SK-N-SH (cell line): ENCODE results near the gene CGGBP1. TPM values are rescaled to one million over a fixed set of nuclear protein-coding genes. Genes with fewer than 3 reads are reported as not detected.

Experiments used
- CTCF ChIA-PET: fragments of 300-600, 350-600 bp; formaldehyde crosslinking; extraction: SDS; loops from one replicate; lab custom pipeline; 2021; lab: Yijun Ruan, JAX
- POLR2A ChIA-PET: fragments of 350-600 bp; sonication (Branson Sonifier 250); formaldehyde crosslinking; extraction: SDS; loops from one replicate; lab custom pipeline; 2020; ENCODE audit warnings: antibody characterized with exemption, inconsistent platforms; lab: Yijun Ruan, JAX
- DNase-seq: peaks from one replicate; pipeline ENCODE4 v3.0.0; 2012
- H2AFZ ChIP-seq: fragments of 200-600 bp; sonication (generic); 2 replicates; pipeline ENCODE4 v1.8.1; 2016; ENCODE audit warnings: antibody characterized with exemption, mild to moderate bottlenecking, low read depth
- H3F3A ChIP-seq: fragments of 200-600 bp; sonication (generic); replicated peaks from 2 replicates; pipeline ENCODE3; 2016; ENCODE audit warnings: antibody characterized with exemption, mild to moderate bottlenecking; ENCODE audit not compliant: insufficient read depth
- H3K27ac ChIP-seq, 2 experiments: fragments of 200-500 bp in 1 of 2; fragments of 200-600 bp in 1 of 2; sonication (Bioruptor generic) in 1 of 2; sonication (generic), shearing (Covaris generic) in 1 of 2; 2 replicates each; pipeline versions ENCODE4 v1.5.1 to v1.6.1; 2014 to 2016; ENCODE audit warnings: low read depth in 2 of 2, inconsistent platforms in 1 of 2, low read length in 1 of 2, mild to moderate bottlenecking in 1 of 2, mixed read lengths in 1 of 2
- H3K27me3 ChIP-seq: fragments of 200-600 bp; sonication (generic), shearing (Covaris generic); 2 replicates; pipeline ENCODE4 v1.6.1; 2016; ENCODE audit warnings: mixed run types; ENCODE audit not compliant: insufficient read depth
- H3K36me3 ChIP-seq, 2 experiments: fragments of 200-500 bp in 1 of 2; fragments of 200-600 bp in 1 of 2; sonication (Bioruptor generic) in 1 of 2; sonication (generic) in 1 of 2; replicated peaks in 1 of 2; 2 replicates each; pipeline versions ENCODE3 to v1.5.1; 2014 to 2016; ENCODE audit warnings: low read length in 1 of 2, mild to moderate bottlenecking in 1 of 2; ENCODE audit not compliant: insufficient read depth in 2 of 2, control insufficient read depth in 1 of 2
- H3K4me1 ChIP-seq, 2 experiments: fragments of 200-500 bp in 1 of 2; fragments of 200-600 bp in 1 of 2; sonication (Bioruptor generic) in 1 of 2; sonication (generic), shearing (Covaris generic) in 1 of 2; 2 replicates each; pipeline versions ENCODE4 v1.5.1 to v1.6.1; 2014 to 2016; ENCODE audit warnings: low read depth in 1 of 2, low read length in 1 of 2, mixed run types in 1 of 2; ENCODE audit not compliant: insufficient read depth in 2 of 2, control insufficient read depth in 1 of 2
- H3K4me2 ChIP-seq: fragments of 200-600 bp; sonication (generic), shearing (Covaris generic); 2 replicates; pipeline ENCODE4 v1.6.1; 2017; ENCODE audit warnings: mixed run types
- H3K4me3 ChIP-seq, 2 experiments: fragments of 200-500 bp in 1 of 2; fragments of 200-600 bp in 1 of 2; sonication (Bioruptor generic) in 1 of 2; sonication (generic), shearing (Covaris generic) in 1 of 2; 2 replicates each; pipeline versions ENCODE4 v1.5.1 to v1.8.1; 2014 to 2016; ENCODE audit warnings: low read depth in 2 of 2, inconsistent platforms in 1 of 2, low read length in 1 of 2, mild to moderate bottlenecking in 1 of 2, mixed read lengths in 1 of 2, moderate library complexity in 1 of 2
- H3K79me2 ChIP-seq: fragments of 200-600 bp; sonication (generic); 2 replicates; pipeline ENCODE4 v1.8.1; 2017; ENCODE audit warnings: mild to moderate bottlenecking; ENCODE audit not compliant: insufficient read depth
- H3K9ac ChIP-seq: fragments of 200-600 bp; sonication (generic); 2 replicates; pipeline ENCODE4 v1.6.1; 2017; ENCODE audit warnings: mixed run types
- H3K9me2 ChIP-seq: fragments of 200-600 bp; sonication (generic); 2 replicates; pipeline ENCODE4 v1.6.1; 2017; ENCODE audit warnings: mixed run types
- H3K9me3 ChIP-seq: fragments of 200-600 bp; sonication (generic); 2 replicates; pipeline ENCODE4 v1.6.1; 2017; ENCODE audit warnings: mixed run types, mild to moderate bottlenecking, moderate library complexity
- H4K20me1 ChIP-seq: fragments of 200-600 bp; sonication (generic); 2 replicates; pipeline ENCODE4 v1.6.1; 2017; ENCODE audit warnings: mild to moderate bottlenecking, mixed run types; ENCODE audit not compliant: insufficient read depth
- FOXJ3 ChIP-seq: sonication (generic); formaldehyde crosslinking; IDR thresholded peaks from 2 replicates; pipeline ENCODE4 v1.5.1; 2020; ENCODE audit warnings: mild to moderate bottlenecking, missing genetic modification reagents
- GABPA ChIP-seq: IDR thresholded peaks from 2 replicates; pipeline ENCODE4 v1.4.0; 2012; ENCODE audit warnings: low read depth, mild to moderate bottlenecking
- MXI1 ChIP-seq: IDR thresholded peaks from 2 replicates; pipeline ENCODE4 v1.6.1; 2012; ENCODE audit warnings: mild to moderate bottlenecking, low read depth, low read length, improper control_type of control experiment
- NRF1 ChIP-seq: IDR thresholded peaks from 2 replicates; pipeline ENCODE4 v1.6.1; 2012; ENCODE audit warnings: low read depth, mild to moderate bottlenecking, low read length
- RAD21 ChIP-seq: IDR thresholded peaks from 2 replicates; pipeline ENCODE4 v1.6.1; 2012; ENCODE audit warnings: mild to moderate bottlenecking, low read length
- RCOR1 ChIP-seq: fragments of 150-350 bp; IDR thresholded peaks from 2 replicates; pipeline ENCODE4 v1.6.1; 2017; ENCODE audit warnings: antibody characterized with exemption, low read length
- SMC3 ChIP-seq: IDR thresholded peaks from 2 replicates; pipeline ENCODE4 v1.6.1; 2012; ENCODE audit warnings: low read depth, low read length, improper control_type of control experiment
- TAF1 ChIP-seq: IDR thresholded peaks from 2 replicates; pipeline ENCODE4 v1.6.1; 2012; ENCODE audit warnings: low read depth, mild to moderate bottlenecking, low read length, moderate library complexity, borderline replicate concordance
- YY1 ChIP-seq: IDR thresholded peaks from 2 replicates; pipeline ENCODE4 v1.4.0; 2012; ENCODE audit warnings: low read depth, mild to moderate bottlenecking
- WGBS: methylation state at CpG from one replicate; pipeline ENCODE4 v1.1.6; 2017; ENCODE audit warnings: low lambda C conversion rate; 5-methylcytosine and 5-hydroxymethylcytosine counted together
- polyA plus RNA-seq, 3 experiments: library from polyadenylated mRNA; depleted of rRNA; stranded (reverse); fragments of >200 nt; gene quantifications; 2 replicates each; pipeline ENCODE4 v1.2.3, GENCODE V29; 2012
- TF ChIP-seq, protein P1 (sequence below): IDR thresholded peaks from 2 replicates; pipeline ENCODE4 v1.4.0; 2012; ENCODE audit warnings: low read depth
- TF ChIP-seq, protein P2 (sequence below): fragments of 200-600 bp; sonication (generic); IDR thresholded peaks from 2 replicates; pipeline ENCODE4 v1.6.1; 2017; ENCODE audit warnings: antibody characterized with exemption, mild to moderate bottlenecking, moderate library complexity
- TF ChIP-seq, protein P3 (sequence below): fragments of 150-350 bp; IDR thresholded peaks from 2 replicates; pipeline ENCODE4 v1.6.1; 2017; ENCODE audit warnings: antibody characterized with exemption, low read length, low read depth, borderline replicate concordance
- TF ChIP-seq, protein P4 (sequence below): fragments of 150-350 bp; IDR thresholded peaks from 2 replicates; pipeline ENCODE4 v1.6.1; 2016; ENCODE audit warnings: mild to moderate bottlenecking, low read depth, low read length

The CGGBP1 gene
- polyA plus RNA-seq, 1 of the 3 experiments (the other 2 are of a cell fraction): 34.5 TPM

DNA sequence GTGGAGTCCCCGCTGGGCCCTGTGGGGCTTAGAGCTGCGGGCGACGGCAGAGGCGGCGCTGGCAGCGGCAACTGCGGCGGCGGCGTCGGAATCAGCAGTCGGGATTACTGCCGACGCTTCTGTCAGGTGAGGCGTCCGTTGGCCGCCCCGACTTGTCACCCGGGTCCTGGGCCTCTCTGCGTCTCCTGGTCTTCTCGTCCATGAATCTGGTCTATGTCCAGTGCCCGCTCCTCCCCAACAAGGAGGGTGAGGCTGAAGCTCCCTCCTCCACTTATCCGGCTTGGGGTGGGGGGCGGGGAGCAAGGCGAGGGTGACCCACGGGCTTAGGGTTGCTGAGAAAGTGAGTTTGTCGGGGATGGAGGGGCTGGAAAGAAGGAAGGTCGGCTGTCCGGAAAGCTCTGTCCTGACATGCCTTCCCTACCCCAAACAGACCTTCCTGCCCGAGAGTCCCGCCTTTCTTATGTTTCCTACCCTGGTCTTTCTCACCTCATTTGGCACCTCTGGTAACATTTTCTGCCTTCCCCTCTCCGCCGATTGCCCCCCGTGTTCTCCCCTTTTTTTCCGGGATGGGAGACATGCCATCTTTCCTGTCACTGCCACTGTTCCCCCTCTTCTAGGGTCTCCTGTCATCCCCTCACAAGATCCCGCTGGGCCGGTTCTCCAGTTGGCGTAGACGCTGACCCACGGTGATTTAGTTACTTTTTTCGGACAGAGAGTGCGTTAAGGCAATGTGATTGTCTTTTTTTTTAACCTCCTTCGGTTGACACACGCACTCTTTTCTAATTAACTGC, 770 bp upstream of the CGGBP1 start:
- Histone ChIP-seq H3K79me2 (peaks cover 91% of the 10 kb centered on the region), H3K4me1 (peaks cover 7 to 16% of the 10 kb centered on the region in 2 experiments; a peak in 2 of 4 replicates), H2AFZ (peak overlapping the region; percentile 76), H3F3A (no peaks in the 10 kb centered on the region), H3K9me2 (no peaks in the 10 kb centered on the region), H3K9me3 (no peaks in the 10 kb centered on the region), H3K4me3 (peak overlapping the region; percentile 93 to 95), H3K27me3 (no peaks in the 10 kb centered on the region), H3K9ac (peak overlapping the region; percentile 87), H3K27ac (peak overlapping the region; percentile 75 to 91), H3K4me2 (peak overlapping the region; percentile 87), H3K36me3 (peaks cover 23 to 29% of the 10 kb centered on the region in 2 experiments), H4K20me1 (peaks cover 33% of the 10 kb centered on the region)
- ChIA-PET POLR2A (interaction anchor here (0.7 to 1.8 kb wide), 4 partner anchors 8 to 116 kb away, joined by 3 to 17 read pairs (median 3); partner anchors contain the start of gene C3orf38), CTCF (interaction anchor here (1.3 kb wide), 1 partner anchor 8 kb away, joined by 3 read pairs; no protein-coding TSS in a partner anchor)
- under 1% methylated on average over 39 of the region's 45 CpGs for WGBS
- TF ChIP-seq, protein P1, sequence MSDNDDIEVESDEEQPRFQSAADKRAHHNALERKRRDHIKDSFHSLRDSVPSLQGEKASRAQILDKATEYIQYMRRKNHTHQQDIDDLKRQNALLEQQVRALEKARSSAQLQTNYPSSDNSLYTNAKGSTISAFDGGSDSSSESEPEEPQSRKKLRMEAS: peak; percentile 15; the same call in 1 of the 2 replicates
- no peak for TF ChIP-seq RCOR1
- DNase-seq: peak; percentile 46

DNA sequence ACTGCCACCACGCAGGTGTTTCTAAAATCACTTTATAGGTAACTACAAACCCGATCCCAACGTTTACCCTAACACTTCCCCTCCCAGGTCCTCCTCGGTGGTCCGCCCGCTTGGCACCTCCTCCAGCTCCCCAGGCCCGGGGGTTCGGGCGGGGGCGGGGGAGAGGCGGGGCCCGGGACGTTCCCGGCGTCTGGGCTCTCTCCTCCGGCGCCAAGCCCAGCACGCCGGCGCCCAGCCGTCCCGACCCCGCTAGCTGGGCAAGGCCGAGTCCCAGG, 562 bp downstream of the CGGBP1 start:
- H3K9me2 ChIP-seq: no peaks in the 10 kb centered on the region
- H3F3A ChIP-seq: no peaks in the 10 kb centered on the region
- peaks cover 78% of the 10 kb centered on the region for H3K79me2 ChIP-seq
- TF ChIP-seq TAF1 (peak; percentile 11; the same call in 1 of the 2 replicates), NRF1 (no peak), FOXJ3 (0 out of 2 replicates have a peak, but pooled peaks have one; percentile 13), GABPA (no peak)
- TF ChIP-seq, all 33 proteins: peak for 2
- POLR2A ChIA-PET: interaction anchor here (1.2 to 1.8 kb wide), 3 partner anchors 55 to 91 kb away, joined by 3 to 17 read pairs (median 3); partner anchors contain the start of gene C3orf38
- peaks cover 28 to 42% of the 10 kb centered on the region in 2 experiments for H3K36me3 ChIP-seq
- CTCF ChIA-PET: interaction anchor here (0.9 to 1.2 kb wide), 2 partner anchors 55 to 65 kb away, joined by 5 to 7 read pairs; no protein-coding TSS in a partner anchor
- no peak for DNase-seq
- peaks cover 7 to 16% of the 10 kb centered on the region in 2 experiments; a peak in 2 of 4 replicates for H3K4me1 ChIP-seq
- H3K27me3 ChIP-seq: no peaks in the 10 kb centered on the region
- H2AFZ ChIP-seq: peak overlapping the region; percentile 39; the same call in 1 of the 2 replicates
- peak overlapping the region; percentile 66 for H3K4me2 ChIP-seq
- 1% methylated on average over 4 of the region's 24 CpGs for WGBS
- H3K27ac ChIP-seq: peak overlapping the region; percentile 91 to 98
- peak overlapping the region; percentile 76 to 95 for H3K4me3 ChIP-seq
- peak overlapping the region; percentile 76 for H3K9ac ChIP-seq
- H4K20me1 ChIP-seq: peaks cover 32% of the 10 kb centered on the region
- no peaks in the 10 kb centered on the region for H3K9me3 ChIP-seq

DNA sequence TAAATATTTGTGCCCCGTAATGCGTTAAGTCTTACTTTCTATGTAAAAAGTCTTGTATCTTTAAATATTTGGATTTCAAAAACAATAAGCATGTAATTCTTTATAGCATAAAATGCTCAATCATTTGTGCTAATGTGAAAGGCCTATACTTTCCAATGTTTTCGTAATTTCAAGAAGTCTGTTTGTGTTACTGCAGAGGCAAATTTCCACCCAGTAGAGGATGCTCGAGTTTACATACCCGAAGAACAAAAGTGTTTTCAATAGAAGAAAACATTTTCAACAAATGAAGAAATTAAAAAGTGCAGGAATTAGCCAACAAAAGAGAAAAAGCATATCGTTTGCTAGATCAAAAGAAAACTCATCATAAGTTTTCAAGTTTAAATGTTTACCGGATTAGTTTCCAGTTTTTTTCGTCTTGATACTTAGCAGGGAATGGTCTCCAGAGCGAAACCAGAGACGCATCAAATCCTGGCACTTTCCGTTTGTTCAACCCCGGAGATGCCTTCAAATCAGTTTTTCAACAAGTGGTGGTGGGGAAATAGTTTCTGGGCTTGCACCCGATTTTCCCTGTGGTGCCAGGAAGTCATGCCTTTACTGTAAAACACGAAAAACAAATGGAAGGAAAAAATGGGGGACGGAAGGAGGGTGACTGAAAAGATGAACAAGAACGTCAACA, 1.0 kb downstream of the CGGBP1 start:
- no peak for DNase-seq
- H3K4me2 ChIP-seq: peak overlapping the region; percentile 66

More for the DNA sequence above, 1.0 kb downstream of the CGGBP1 start:
- no peaks in the 10 kb centered on the region for H3K9me2 ChIP-seq
- H3K9me3 ChIP-seq: no peaks in the 10 kb centered on the region
- CTCF ChIA-PET: interaction anchor here (1.0 to 1.2 kb wide), 2 partner anchors 55 to 56 kb away, joined by 5 to 7 read pairs; no protein-coding TSS in a partner anchor
- peak overlapping the region; percentile 76 to 95 for H3K4me3 ChIP-seq
- TF ChIP-seq YY1 (peak; percentile 7; the same call in 1 of the 2 replicates), FOXJ3 (no peak), SMC3 (peak; percentile 16; the same call in 1 of the 2 replicates), MXI1 (0 out of 2 replicates have a peak, but pooled peaks have one; percentile 2), RAD21 (0 out of 2 replicates have a peak, but pooled peaks have one; percentile 16)
- TF ChIP-seq, protein P2, sequence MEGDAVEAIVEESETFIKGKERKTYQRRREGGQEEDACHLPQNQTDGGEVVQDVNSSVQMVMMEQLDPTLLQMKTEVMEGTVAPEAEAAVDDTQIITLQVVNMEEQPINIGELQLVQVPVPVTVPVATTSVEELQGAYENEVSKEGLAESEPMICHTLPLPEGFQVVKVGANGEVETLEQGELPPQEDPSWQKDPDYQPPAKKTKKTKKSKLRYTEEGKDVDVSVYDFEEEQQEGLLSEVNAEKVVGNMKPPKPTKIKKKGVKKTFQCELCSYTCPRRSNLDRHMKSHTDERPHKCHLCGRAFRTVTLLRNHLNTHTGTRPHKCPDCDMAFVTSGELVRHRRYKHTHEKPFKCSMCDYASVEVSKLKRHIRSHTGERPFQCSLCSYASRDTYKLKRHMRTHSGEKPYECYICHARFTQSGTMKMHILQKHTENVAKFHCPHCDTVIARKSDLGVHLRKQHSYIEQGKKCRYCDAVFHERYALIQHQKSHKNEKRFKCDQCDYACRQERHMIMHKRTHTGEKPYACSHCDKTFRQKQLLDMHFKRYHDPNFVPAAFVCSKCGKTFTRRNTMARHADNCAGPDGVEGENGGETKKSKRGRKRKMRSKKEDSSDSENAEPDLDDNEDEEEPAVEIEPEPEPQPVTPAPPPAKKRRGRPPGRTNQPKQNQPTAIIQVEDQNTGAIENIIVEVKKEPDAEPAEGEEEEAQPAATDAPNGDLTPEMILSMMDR: peak; percentile 38
- TF ChIP-seq, protein P3, sequence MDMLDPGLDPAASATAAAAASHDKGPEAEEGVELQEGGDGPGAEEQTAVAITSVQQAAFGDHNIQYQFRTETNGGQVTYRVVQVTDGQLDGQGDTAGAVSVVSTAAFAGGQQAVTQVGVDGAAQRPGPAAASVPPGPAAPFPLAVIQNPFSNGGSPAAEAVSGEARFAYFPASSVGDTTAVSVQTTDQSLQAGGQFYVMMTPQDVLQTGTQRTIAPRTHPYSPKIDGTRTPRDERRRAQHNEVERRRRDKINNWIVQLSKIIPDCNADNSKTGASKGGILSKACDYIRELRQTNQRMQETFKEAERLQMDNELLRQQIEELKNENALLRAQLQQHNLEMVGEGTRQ: no peak
- TF ChIP-seq, protein P4, sequence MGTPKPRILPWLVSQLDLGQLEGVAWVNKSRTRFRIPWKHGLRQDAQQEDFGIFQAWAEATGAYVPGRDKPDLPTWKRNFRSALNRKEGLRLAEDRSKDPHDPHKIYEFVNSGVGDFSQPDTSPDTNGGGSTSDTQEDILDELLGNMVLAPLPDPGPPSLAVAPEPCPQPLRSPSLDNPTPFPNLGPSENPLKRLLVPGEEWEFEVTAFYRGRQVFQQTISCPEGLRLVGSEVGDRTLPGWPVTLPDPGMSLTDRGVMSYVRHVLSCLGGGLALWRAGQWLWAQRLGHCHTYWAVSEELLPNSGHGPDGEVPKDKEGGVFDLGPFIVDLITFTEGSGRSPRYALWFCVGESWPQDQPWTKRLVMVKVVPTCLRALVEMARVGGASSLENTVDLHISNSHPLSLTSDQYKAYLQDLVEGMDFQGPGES: no peak
- peak overlapping the region; percentile 76 for H3K9ac ChIP-seq
- peaks cover 28 to 42% of the 10 kb centered on the region in 2 experiments for H3K36me3 ChIP-seq
- peaks cover 74% of the 10 kb centered on the region for H3K79me2 ChIP-seq
- peak overlapping the region; percentile 91 to 98 for H3K27ac ChIP-seq
- POLR2A ChIA-PET: interaction anchor here (1.2 to 1.8 kb wide), 3 partner anchors 55 to 92 kb away, joined by 3 to 17 read pairs (median 3); partner anchors contain the start of gene C3orf38
- peak overlapping the region; percentile 39; the same call in 1 of the 2 replicates for H2AFZ ChIP-seq
- H3F3A ChIP-seq: peaks cover 3% of the 10 kb centered on the region
- H3K27me3 ChIP-seq: no peaks in the 10 kb centered on the region
- H3K4me1 ChIP-seq: peaks cover 7 to 16% of the 10 kb centered on the region in 2 experiments; a peak in 2 of 4 replicates
- peaks cover 27% of the 10 kb centered on the region for H4K20me1 ChIP-seq
- WGBS: 13% methylated on average over 16 of the region's 16 CpGs
